ENCODE data around the gene DDHD1. TPM values are rescaled to one million over a fixed set of nuclear protein-coding genes. Genes with fewer than 3 reads are reported as not detected.

Gene DDHD1
- polyA plus RNA-seq, 1 of the 3 experiments (the other 2 are of a cell fraction), result 1.9 TPM

DNA sequence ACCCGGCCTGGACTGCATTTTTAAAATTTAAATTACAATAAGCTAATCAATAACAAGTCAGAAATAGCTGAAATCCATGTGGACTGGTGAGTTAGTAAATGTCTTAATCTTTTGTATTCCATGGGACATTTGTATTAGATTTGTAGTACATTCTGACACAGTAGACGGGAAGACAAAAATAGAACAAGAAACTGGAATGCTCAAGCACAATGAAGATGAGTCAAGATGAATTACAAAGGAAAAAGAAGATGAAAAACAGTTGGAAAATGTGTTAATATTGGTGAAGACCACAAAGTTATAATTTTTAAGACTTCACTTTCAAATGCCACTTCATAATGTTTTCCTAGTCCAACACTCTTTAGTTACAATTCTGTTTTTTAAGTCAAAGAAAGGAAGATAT, 104.5 kb downstream of the DDHD1 start:
- no peak overlapping the region for H3K4me3 ChIP-seq (ENCODE audit: low read depth in 2 of 2, low read length in 1 of 2)
- H3K27me3 ChIP-seq (ENCODE audit: insufficient read depth), result no peaks in the 10 kb centered on the region
- H4K20me1 ChIP-seq (ENCODE audit: insufficient read depth), result no peaks in the 10 kb centered on the region
- no peak overlapping the region for H3K4me2 ChIP-seq
- peaks cover 0 to 7% of the 10 kb centered on the region in 2 experiments; a peak in 2 of 4 replicates for H3K4me1 ChIP-seq (ENCODE audit: control insufficient read depth in 1 of 2, insufficient read depth in 2 of 2, low read depth in 1 of 2, low read length in 1 of 2)
- no peak overlapping the region for H2AFZ ChIP-seq (ENCODE audit: low read depth)
- no peak for DNase-seq
- peaks cover 2 to 13% of the 10 kb centered on the region in 2 experiments for H3K36me3 ChIP-seq (replicated peaks in 1 of 2; ENCODE audit: control insufficient read depth in 1 of 2, insufficient read depth in 2 of 2, low read length in 1 of 2)
- peaks cover 8% of the 10 kb centered on the region for H3F3A ChIP-seq (replicated peaks; ENCODE audit: insufficient read depth)
- 76% methylated on average over 2 of the region's 2 CpGs for WGBS (ENCODE audit: low lambda C conversion rate)
- ChIA-PET CTCF (no interaction called here), POLR2A (no interaction called here)
- peak; percentile 53 for TF ChIP-seq TCF12 (IDR thresholded peaks at IDR 0.05)
- no peak for TF ChIP-seq MXI1 (IDR thresholded peaks at IDR 0.05; ENCODE audit: low read depth, low read length)
- TF ChIP-seq, protein P1, sequence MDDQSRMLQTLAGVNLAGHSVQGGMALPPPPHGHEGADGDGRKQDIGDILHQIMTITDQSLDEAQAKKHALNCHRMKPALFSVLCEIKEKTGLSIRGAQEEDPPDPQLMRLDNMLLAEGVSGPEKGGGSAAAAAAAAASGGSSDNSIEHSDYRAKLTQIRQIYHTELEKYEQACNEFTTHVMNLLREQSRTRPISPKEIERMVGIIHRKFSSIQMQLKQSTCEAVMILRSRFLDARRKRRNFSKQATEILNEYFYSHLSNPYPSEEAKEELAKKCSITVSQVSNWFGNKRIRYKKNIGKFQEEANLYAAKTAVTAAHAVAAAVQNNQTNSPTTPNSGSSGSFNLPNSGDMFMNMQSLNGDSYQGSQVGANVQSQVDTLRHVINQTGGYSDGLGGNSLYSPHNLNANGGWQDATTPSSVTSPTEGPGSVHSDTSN (IDR thresholded peaks at IDR 0.05), result peak; percentile 33; the same call in 1 of the 2 replicates
- TF ChIP-seq MEF2A (IDR thresholded peaks at IDR 0.05; ENCODE audit: borderline replicate concordance, low read depth), result peak; percentile 73; the same call in 1 of the 2 replicates
- peak overlapping the region in 1 of 2 experiments; percentile 47; a peak in 3 of 4 replicates for H3K27ac ChIP-seq (ENCODE audit: low read depth in 2 of 2, low read length in 1 of 2)
- H3K9ac ChIP-seq, result no peak overlapping the region
- no peaks in the 10 kb centered on the region for H3K9me2 ChIP-seq
- no peaks in the 10 kb centered on the region for H3K79me2 ChIP-seq (ENCODE audit: insufficient read depth)
- no peaks in the 10 kb centered on the region for H3K9me3 ChIP-seq

- Histone ChIP-seq H3K9me3 (no peaks in the 10 kb centered on the region), H3K4me2 (no peak overlapping the region), H3K4me3 (ENCODE audit: low read depth in 2 of 2, low read length in 1 of 2) (no peak overlapping the region), H3K9me2 (no peaks in the 10 kb centered on the region), H3K4me1 (ENCODE audit: control insufficient read depth in 1 of 2, insufficient read depth in 2 of 2, low read depth in 1 of 2, low read length in 1 of 2) (peaks cover 0 to 8% of the 10 kb centered on the region in 2 experiments; a peak in 2 of 4 replicates), H3K27me3 (ENCODE audit: insufficient read depth) (no peaks in the 10 kb centered on the region), H3K9ac (no peak overlapping the region), H2AFZ (ENCODE audit: low read depth) (no peak overlapping the region), H3F3A (replicated peaks; ENCODE audit: insufficient read depth) (peaks cover 10% of the 10 kb centered on the region), H4K20me1 (ENCODE audit: insufficient read depth) (no peaks in the 10 kb centered on the region), H3K27ac (ENCODE audit: low read depth in 2 of 2, low read length in 1 of 2) (no peak overlapping the region), H3K36me3 (replicated peaks in 1 of 2; ENCODE audit: control insufficient read depth in 1 of 2, insufficient read depth in 2 of 2, low read length in 1 of 2) (peaks cover 2 to 13% of the 10 kb centered on the region in 2 experiments), H3K79me2 (ENCODE audit: insufficient read depth) (no peaks in the 10 kb centered on the region)
- ChIA-PET POLR2A (no interaction called here), CTCF (interaction anchor here (0.7 kb wide), 1 partner anchor 11 kb away, joined by 3 read pairs; no protein-coding TSS in a partner anchor)
- WGBS (ENCODE audit: low lambda C conversion rate), result 96% methylated on average over 5 of the region's 5 CpGs
- DNase-seq, result no peak
- TF ChIP-seq GATA2 (CRISPR knock-in tag; IDR thresholded peaks at IDR 0.05) (no peak), CTCF (IDR thresholded peaks at IDR 0.05) (no peak), REST (IDR thresholded peaks at IDR 0.05; ENCODE audit: low read depth, low read length) (no peak), USF1 (IDR thresholded peaks at IDR 0.05; ENCODE audit: borderline replicate concordance, low read depth) (no peak), TCF12 (IDR thresholded peaks at IDR 0.05) (no peak), EZH2phosphoT487 (IDR thresholded peaks at IDR 0.05; ENCODE audit: borderline replicate concordance, low read depth) (no peak), TAF1 (IDR thresholded peaks at IDR 0.05; ENCODE audit: borderline replicate concordance, low read depth, low read length) (no peak), IRF3 (IDR thresholded peaks at IDR 0.05; ENCODE audit: low read depth, low read length) (no peak), SMC3 (IDR thresholded peaks at IDR 0.05; ENCODE audit: low read depth, low read length) (no peak), MEF2A (IDR thresholded peaks at IDR 0.05; ENCODE audit: borderline replicate concordance, low read depth) (no peak)
- TF ChIP-seq, protein P1 (IDR thresholded peaks at IDR 0.05), result no peak
These were observed 105.6 kb downstream of the DDHD1 start for GRCh38 chr14:53047307-53048069.

Data from SK-N-SH (cell line).